Hematopoietic multipotent progenitor cell treated with erythropoietin and hydrocortisone succinate and interleukin-3 and kit ligand, for 6 days (in vitro differentiated cells): Measurements from ENCODE around the gene PLEKHA5.
A peak's percentile ranks its signal among the peaks of the same experiment; 100 is the strongest.
"Not testable (repeated sequence)": the region's sequence is repeated elsewhere in the genome, so short reads cannot be mapped to it uniquely, and the experiment has no call there.

Experiments used
- DNase-seq: peaks from one replicate; pipeline ENCODE4 v3.0.0-alpha.2; 2015

PLEKHA5 gene

DNA sequence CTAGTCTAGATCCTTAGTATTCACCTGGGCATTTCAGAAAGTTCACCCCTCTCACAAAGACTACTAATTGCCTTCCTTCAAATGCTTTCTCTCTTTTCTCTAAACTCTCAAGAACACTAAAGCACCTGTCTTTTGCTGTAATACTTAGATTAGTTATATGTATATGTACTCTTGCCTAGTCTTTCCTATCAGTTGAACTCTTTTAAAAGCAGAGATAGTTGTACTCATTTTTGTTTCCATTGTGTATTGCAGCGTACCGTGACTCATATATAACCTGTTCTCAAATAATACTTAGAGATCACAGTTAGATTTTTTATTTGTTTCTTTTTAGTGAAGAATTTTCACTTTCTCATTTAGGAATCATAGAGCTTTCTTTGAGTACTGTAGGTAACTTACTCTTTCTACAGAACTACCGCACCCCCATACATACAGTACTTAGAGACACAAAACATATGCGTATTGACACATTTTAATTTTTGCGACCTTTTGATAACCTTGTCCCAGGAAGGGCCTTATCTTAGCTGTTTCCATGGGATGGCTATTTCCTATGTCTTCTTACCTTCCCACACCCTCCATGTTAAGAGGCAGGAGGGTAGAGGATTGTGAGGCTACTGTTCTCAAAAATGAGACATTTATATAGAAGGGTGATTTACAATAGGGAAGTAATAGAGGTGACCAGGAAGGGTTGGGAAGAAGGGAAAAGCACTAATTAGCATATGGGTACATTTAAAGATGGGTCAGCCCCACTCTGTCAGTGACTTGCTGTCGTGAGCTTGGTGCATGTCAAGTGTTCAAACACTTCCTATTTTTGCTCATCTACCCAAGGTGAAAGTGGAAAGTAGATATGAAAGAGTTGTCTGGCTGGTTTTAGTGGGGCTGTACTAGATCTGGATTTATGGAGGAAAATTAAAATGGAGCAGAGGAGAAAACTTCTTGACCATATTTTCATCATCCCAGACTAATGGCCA is 74.3 kb downstream of the PLEKHA5 start:
- no peak for DNase-seq

DNA sequence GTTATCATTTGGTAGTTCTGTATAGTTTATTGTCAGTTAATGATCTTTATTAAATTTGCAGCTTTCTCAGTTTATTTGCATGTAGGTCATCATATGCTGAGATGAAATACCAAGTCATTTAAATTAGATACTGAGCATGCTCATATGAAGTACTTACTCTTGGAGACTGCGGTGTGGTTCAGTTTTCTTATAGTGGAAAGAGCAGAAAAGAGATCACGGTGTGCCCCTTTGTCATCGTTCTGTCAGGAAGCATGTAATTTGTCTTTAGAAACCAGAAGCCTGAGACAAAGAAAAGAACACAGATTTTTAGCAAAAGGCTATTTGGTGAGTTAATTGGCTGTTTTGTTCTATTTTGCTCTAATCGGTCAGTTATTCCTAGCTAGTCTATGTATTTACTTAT is 75.6 kb downstream of the PLEKHA5 start:
- no peak for DNase-seq

DNA sequence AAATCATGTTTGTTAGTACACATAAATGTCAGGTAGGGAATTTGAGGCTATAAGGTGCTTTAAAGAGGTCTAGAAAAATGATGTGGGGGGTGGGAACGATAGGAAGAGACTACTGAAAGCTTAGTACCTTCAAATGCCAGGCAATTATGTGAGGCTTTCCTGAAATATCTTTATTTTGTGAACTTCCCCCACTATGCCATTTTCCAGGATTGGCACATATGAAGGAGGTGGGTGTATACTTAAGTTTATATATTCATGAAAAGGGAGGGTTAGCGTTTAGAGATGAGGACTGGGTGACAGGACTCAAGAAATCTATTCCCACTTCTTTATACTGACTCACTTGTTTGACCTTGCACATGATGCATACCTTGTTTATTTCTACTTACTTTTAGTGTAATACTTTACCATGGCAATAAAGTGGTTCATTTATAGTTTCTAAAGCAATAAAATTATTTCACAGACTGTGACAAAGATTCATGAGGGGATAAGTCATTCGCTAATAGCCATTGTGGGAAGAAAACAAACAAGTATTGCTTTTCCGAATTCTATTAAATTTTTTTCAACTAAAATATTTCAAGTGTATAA is 77.1 kb downstream of the PLEKHA5 start:
- no peak for DNase-seq

DNA sequence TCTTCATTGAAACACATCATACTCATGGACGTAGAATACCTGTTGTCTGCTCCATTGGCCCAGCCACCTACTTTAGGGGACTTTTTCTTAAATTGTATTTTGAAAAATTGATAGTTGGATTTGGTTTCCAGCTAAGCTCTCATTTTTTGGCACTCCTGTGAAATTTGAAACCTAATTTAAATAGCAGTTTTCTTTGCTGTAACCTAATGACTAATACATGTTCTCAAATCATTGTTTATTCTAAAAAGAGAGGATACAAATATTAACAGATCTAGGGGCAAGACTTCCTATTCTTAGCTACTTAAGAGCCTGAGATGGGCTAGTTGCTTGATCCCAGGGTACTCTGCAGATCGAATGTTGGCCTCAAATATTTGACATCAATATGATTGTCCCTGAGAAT is 78.9 kb downstream of the PLEKHA5 start:
- no peak for DNase-seq

DNA sequence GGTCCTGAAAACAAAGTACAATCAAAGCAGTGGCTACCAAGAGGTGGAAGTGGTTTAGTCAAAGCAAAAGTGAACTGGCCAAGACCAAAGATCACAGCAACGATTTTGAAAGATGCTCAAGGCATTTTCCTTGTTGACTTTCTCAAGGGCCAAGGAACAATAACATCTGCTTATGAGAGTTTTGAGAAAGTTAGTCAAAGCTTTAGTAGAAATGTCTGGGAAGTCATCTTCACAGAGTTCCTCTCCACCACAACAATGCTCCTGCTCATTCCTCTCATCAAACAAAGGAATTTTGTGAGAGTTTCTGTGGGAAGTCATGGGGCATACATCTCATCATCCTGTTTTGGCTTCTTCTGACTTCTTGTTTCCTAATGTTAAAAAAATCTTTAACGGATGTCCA is 80.1 kb downstream of the PLEKHA5 start:
- no peak for DNase-seq

DNA sequence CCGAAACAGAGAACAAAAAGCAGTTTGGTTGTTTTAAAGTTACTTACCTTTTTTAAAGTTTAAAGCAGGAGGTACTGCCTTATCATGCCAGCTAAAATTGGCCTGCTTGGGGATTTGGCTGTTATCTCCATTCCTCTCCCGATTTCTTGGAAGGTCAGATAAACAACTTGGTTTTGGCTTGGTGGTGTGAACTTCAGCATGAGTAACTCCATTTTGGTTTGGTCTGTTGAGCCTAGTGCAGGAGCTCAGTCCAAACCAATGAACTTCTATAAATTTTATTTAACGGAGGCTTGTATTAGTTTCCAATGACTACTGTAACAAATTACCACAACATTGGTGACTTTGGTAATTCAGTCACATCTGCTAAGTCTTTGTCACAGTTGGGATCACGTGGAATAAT is 82.3 kb downstream of the PLEKHA5 start:
- no peak for DNase-seq

DNA sequence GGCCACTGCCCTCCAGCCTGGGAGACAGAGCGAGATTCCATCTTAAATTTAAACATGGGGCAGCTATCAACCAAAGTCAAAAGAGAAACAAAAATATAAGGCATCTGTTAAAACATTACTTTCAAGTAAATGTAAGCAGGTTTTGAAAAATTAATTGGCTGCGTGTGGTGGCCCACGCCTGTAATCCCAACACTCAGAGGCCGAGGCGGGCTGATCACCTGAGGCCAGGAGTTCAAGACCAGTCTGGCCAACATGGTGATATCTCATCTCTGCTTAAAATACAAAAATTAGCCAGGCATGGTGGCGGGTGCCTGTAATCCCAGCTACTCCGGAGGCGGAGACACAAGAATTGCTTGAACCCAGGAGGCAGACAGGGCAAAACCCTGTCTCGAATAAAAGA is 82.7 kb downstream of the PLEKHA5 start:
- no peak for DNase-seq

DNA sequence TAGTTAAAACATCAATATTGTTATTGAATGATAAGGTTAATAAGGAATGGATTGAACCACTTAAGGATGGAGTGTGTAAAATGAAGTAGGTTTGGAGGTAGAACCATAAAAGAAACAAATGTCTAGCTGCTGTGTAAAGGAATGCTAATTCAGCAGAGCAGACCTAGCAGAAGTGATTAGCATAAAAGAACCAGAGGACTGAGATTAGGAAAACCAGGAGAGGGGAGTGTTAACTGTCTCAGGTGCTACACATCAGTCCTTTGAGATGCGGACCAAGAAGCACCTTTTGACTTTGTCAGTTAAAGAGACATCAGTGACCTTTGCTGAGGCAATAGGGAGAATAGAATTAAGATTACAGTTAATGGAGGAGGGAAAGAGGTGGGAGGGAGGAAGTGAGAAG is 84.5 kb downstream of the PLEKHA5 start:
- DNase-seq = no peak

DNA sequence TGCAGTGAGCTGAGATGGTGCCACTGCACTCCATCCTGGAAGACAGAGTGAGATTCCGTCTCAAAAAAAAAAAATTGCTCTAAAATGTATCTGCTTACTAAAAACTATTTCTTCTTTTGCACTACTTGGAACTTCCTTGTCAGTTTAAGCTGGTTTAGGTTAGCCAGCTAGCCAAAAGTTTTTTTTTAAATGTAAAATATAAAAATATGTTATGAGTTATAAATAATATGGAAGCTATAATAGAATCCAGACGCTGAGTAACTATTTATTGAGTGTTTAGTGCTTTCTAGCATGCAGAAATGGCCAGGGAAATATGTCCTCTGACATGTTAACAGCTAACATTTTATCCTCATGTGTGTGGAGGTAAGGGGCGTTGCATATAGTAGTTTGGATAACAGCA is 85.6 kb downstream of the PLEKHA5 start:
- DNase-seq = no peak

DNA sequence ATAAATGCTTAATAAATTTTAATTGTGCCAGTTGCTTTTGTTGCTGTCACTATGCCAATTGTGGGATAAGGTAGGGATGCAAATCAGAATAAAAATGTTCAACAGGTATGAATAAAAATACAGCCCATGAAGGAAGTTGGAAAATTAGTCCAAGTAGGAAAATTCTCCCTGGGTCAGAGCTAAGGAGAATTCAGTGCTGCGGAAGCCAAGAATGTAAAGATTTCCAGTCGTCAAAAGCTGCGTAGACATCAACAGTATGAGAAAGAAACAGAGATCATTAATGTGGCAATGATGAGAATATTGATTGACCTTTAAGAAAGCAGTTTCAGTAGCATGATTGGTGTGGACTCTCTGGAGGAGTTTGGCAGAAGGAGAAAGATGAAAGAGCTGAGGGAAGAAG is 87.9 kb downstream of the PLEKHA5 start:
- DNase-seq = no peak

DNA sequence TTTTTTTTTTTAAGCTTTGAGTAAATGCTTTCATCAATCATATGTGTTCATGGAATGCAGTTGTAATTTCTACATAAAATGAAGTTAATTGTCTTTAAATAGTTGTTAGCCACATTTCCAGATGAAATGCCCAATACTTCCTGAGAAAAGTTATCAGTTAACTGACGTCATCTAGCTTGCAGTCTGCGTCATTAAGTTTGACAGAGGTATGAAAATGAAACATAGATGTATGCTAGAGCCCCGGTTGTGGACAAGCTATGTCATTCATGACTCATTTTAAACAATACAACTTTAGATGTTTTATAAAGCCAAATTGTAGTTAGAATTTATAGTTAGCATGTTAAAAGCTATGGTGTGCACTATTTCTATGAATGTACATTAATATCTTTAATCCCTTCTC is 90.7 kb downstream of the PLEKHA5 start:
- no peak for DNase-seq

DNA sequence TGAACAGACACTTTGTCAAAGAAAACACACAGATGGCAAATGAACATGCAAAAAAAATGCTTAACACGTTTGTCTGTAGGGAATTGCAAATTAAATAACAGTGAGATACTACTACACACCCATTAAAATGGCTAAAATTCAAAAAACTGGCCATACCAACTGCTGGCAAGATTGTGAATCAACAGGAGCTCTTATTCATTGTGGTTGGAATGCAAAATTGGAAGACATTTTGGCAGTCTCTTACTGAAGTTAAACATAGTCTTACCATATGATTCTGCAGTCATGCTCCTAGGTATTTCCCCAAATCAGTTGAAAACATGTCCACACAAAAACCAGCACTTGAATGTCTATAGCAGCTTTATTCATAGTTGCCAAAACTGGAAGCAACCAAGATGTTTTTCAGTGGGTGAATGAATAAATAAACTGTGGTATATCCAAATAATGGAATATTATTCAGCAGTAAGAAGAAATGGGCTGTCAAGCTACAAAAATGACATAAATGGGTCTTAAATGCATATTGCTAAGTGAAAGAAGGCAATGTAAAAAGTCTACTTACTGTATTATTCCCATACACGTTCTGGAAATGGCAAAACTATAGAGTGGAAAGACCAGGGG is 91.4 kb downstream of the PLEKHA5 start:
- no peak for DNase-seq

DNA sequence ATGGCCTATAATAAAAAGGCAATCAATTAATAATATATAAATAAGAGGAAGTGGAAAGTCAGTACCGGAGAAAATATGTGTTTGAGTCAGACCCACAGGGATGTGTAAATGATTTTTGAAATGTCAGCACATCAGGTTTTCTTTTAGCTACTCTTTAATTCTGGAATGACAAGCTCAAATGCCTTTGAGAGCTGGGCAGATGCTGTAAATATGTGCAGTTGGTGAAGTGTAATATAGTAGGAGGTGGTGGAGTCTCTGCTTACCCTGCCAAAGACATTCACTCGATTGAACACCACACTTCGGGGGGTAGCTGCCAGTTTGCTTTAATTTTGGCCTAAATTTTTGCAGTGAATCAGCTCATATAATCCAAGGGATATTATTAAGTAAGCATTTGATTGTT is 93.0 kb downstream of the PLEKHA5 start:
- DNase-seq = no peak

DNA sequence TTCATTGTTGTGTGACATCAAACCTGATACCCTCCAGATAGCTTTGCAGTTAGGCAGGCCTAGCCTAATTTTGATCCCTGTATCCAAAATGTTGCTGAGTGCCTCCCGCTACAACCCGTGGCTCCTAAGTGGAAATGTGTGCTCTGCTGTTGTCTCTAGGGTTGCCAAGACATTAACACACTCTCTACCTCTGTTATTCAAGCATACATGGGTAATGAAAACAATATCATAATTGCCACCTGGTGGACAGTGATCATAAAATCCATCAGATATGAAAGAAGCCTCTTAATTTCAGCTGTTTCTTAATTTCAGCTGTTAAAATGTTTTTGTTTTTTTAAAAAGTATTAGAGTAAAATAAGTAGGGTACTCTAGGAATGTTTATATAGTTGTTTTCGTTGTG is 93.5 kb downstream of the PLEKHA5 start:
- peak; percentile 47 for DNase-seq

DNA sequence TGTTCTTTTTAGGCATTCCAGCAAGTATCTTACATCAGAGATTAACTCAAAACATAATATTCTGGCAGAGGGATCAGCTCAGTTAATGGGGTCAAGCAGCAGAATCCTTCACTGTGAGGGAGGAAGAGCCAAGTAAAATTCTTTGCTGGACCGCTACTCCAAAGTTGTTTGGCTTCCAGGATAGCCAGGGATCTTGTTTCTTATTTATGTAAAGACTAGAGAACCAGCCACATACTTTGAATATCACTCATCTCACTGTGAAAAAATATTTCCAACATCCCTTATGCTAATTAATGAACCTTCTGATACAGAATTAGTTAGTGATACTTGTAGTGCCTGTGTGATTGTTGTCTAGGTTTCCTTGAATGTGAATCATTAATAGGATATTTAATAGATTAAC is 94.2 kb downstream of the PLEKHA5 start:
- no peak for DNase-seq

DNA sequence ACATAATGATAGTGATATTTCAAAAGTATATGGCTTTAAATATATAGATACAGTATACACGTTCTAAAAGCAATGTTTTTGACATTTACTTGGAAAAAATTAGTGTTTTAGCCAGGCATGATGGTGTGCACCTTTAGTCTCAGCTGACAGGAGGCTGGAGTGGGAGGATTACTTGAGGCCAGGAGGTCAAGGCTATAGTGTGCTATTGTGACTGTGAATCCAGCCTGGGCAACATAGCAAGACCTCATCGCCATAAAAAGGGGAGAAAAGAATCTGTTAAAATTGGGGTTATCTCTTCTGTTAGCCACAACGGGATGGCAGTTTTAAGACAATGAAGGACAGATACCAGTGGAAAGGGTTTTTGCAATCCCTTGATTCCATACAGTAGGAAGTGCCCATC is 95.2 kb downstream of the PLEKHA5 start:
- DNase-seq = no peak

DNA sequence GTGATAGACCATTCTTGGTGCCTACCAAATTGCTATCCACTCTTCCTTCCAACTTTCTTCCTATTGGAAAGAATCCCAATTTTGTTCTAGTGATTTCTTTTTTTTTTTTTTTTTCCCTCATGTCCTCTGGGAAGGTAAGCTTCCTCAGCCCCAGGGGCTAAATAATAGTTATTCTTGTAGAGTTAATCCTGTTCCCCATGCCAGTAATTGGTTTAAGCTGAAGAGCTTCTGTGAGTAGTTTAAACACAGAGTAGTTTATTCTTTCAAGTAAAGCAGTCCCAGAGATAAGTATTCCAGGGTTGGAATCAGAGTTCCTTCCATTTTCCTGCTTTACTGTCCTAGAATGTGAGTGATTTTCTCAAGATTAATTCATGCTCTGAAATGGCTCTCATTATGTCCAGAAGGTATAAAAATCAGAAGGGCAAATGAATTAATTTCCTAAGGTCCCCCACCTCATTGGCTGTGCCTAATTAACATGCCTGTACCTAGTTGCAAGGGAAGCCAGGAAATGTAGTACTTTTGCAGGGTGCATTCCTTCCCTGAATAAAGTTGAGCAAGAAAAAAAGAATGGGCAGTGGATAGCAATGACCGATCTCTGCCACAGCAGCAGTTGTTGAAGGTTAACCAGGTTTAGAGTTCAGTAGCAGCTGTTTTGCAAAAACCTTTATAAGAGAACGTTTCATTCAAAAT is 97.8 kb downstream of the PLEKHA5 start:
- no peak for DNase-seq

DNA sequence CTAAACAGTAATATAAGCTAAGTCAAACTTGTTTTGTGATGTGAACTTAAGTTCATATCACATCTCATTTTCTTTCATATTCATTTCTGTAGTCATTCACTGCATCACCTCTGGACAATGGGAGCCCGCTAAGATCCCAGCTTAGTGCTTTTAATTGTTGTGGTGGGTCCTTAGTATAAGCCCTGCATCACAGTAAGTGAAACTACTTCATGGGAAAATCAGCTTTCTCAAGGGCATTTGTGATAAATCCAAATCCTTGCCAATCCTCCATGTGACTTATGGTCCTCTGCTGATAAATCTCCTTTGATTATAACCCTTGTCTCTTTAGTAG is 98.3 kb downstream of the PLEKHA5 start:
- no peak for DNase-seq

DNA sequence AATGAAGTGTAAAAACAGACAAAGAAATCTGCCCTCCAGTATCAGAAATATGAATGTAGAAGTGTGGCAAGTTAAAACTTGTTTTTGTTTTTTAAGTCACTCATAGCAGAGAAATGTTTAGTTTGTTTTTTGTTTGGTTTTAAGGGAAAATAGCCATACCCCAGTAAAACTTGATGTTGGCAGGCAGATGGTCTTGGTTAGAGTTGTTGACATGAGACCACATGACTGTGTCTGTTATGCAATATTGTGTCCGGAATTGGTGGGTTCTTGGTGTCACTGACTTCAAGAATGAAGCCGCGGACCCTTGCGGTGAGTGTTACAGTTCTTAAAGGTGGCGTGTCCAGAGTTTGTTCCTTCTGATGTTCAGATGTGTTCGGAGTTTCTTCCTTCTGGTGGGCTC is 99.5 kb downstream of the PLEKHA5 start:
- not testable (repeated sequence) for DNase-seq

DNA sequence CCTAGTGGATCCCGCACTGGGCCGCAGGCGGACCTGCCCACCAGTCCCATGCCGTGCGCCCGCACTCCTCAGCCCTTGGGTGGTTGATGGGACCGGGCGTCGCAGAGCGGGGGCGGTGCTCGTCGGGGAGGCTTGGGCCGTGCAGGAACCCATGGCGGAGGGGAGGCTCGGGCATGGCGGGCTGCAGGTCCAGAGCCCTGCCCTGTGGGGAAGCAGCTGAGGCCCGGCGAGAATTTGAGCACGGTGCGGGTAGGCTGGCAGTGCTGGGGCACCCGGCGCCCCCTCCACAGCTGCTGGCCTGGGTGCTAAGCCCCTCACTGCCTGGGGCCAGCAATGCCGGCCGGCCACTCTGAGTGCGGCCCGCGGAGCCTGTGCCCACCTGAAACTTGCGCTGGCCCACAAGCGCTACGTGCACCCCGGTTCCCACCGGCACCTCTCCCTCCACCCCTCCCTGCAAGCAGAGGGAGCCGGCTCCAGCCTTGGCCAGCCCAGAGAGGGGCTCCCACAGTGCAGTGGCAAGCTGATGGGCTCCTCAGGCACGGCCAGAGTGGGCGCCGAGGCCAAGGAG is 100.8 kb downstream of the PLEKHA5 start:
- DNase-seq = no peak

DNA sequence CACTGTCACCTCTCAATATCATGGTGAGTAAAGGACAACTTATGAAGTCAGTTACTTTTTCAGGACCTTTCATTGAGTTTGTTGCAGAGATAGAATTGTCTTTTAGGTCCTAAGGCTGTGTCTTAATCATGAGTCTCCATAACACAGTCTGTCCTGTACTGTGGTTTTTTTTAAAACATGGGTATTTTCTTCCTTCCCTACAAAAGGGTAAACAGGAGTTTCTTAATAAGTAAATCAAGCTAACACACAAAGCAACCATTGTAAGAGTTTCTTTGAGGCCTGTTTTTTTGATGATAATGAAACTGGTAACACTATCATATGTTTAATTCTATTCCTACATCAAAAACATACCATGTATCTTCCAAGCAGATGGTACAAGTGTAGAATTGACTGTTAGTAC is 101.4 kb downstream of the PLEKHA5 start:
- DNase-seq = no peak

DNA sequence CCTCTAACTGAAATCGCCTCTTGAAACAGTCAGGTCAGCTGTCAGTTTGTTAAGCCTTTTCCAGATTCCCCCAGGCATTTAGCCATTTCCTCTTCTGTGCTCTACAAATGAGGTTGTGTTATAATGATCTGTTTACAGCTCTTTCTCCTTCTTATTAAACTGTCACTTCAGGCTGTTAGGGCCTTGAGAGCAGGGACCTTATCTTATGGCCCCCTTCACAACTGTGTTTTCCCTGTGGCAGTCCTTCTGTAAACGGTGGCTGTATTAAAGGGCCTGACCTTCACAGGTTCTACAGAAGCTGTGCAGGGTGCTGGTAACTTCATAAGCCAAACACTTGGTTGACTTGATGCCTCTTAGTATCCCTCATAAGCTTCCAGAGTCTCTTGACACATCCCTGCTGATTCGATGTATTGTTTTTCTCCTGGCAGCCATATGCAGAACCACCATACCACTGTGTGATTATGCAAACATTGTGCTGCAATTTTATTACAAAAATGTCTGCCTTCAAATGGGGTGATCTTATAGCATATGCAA is 104.7 kb downstream of the PLEKHA5 start:
- peak; percentile 19 for DNase-seq
